Neuronal stem cell (in vitro differentiated cells): ENCODE measurements around the gene THEMIS.

ENCODE experiments used
- DNase-seq: peaks from one replicate; pipeline ENCODE4 v3.0.0-alpha.2; 2013; ENCODE audit warnings: low spot score
- H2AFZ ChIP-seq: one replicate; pipeline ENCODE4 v1.6.1; 2013; ENCODE audit warnings: mild to moderate bottlenecking, low read length, inconsistent platforms
- H2AK5ac ChIP-seq: 2 replicates; pipeline ENCODE4 v1.6.1; 2013; ENCODE audit warnings: low read depth, mild to moderate bottlenecking, inconsistent platforms, low read length, moderate library complexity, mixed read lengths
- H2BK120ac ChIP-seq: 2 replicates; pipeline ENCODE4 v1.6.1; 2013; ENCODE audit warnings: low read depth, mild to moderate bottlenecking, inconsistent platforms, low read length, moderate library complexity, mixed read lengths
- H2BK12ac ChIP-seq: one replicate; pipeline ENCODE4 v1.6.1; 2013; ENCODE audit warnings: low read length, inconsistent platforms
- H2BK15ac ChIP-seq: 2 replicates; pipeline ENCODE4 v1.6.1; 2013; ENCODE audit warnings: mild to moderate bottlenecking, low read length, inconsistent platforms, mixed read lengths
- H2BK5ac ChIP-seq: one replicate; pipeline ENCODE4 v1.6.1; 2013; ENCODE audit warnings: inconsistent platforms, mild to moderate bottlenecking, low read length, moderate library complexity
- H3K14ac ChIP-seq: one replicate; pipeline ENCODE4 v1.6.1; 2013; ENCODE audit warnings: low read length, inconsistent platforms
- H3K18ac ChIP-seq: 2 replicates; pipeline ENCODE4 v1.6.1; 2013; ENCODE audit warnings: low read length, inconsistent platforms
- H3K23ac ChIP-seq: 2 replicates; pipeline ENCODE4 v1.6.1; 2013; ENCODE audit warnings: low read depth, mild to moderate bottlenecking, mixed read lengths, low read length, inconsistent platforms; ENCODE audit not compliant: poor library complexity
- H3K27ac ChIP-seq: replicated peaks from 3 replicates; pipeline ENCODE4 v1.5.1; 2013; ENCODE audit warnings: low read length, inconsistent platforms
- H3K27me3 ChIP-seq, 3 experiments: 2 replicates each; pipeline ENCODE4 v1.6.1; 2013; ENCODE audit warnings: low read length in 3 of 3, mild to moderate bottlenecking in 2 of 3, inconsistent platforms in 1 of 3, low read depth in 1 of 3, mixed read lengths in 1 of 3, moderate library complexity in 1 of 3; ENCODE audit not compliant: control insufficient read depth in 3 of 3, insufficient read depth in 3 of 3
- H3K36me3 ChIP-seq, 2 donors: replicated peaks in 1 of 2; 2 replicates each; pipeline ENCODE4 v1.6.1; 2013; ENCODE audit warnings: low read length in 2 of 2; ENCODE audit not compliant: control insufficient read depth in 2 of 2, insufficient read depth in 2 of 2
- H3K4ac ChIP-seq: 2 replicates; pipeline ENCODE4 v1.6.1; 2013; ENCODE audit warnings: inconsistent platforms, mild to moderate bottlenecking, low read length, moderate library complexity
- H3K4me1 ChIP-seq, 2 donors: 1 replicate in 1 of 2; 2 replicates in 1 of 2; pipeline ENCODE4 v1.6.1; 2013; ENCODE audit warnings: low read length in 2 of 2, low read depth in 1 of 2; ENCODE audit not compliant: control insufficient read depth in 2 of 2, insufficient read depth in 1 of 2
- H3K4me2 ChIP-seq: one replicate; pipeline ENCODE4 v1.6.1; 2013; ENCODE audit warnings: mild to moderate bottlenecking, low read length, inconsistent platforms; ENCODE audit not compliant: insufficient read depth, poor library complexity, severe bottlenecking
- H3K4me3 ChIP-seq, 2 donors: 2 replicates each; pipeline ENCODE4 v1.5.1; 2013; ENCODE audit warnings: low read length in 2 of 2, mild to moderate bottlenecking in 2 of 2, inconsistent platforms in 1 of 2, moderate library complexity in 1 of 2
- H3K79me1 ChIP-seq: one replicate; pipeline ENCODE4 v1.6.1; 2013; ENCODE audit warnings: low read depth, mild to moderate bottlenecking, inconsistent platforms, low read length, moderate library complexity
- H3K9ac ChIP-seq: one replicate; pipeline ENCODE4 v1.6.1; 2013; ENCODE audit warnings: mild to moderate bottlenecking, low read depth, low read length, inconsistent platforms; ENCODE audit not compliant: poor library complexity
- H3K9me3 ChIP-seq, 2 donors: replicated peaks in 1 of 2; 2 replicates each; pipeline versions ENCODE3 to v1.6.1; 2013; ENCODE audit warnings: low read length in 2 of 2, mild to moderate bottlenecking in 2 of 2, inconsistent platforms in 1 of 2, low read depth in 1 of 2, mixed read lengths in 1 of 2, moderate library complexity in 1 of 2; ENCODE audit not compliant: control insufficient read depth in 2 of 2, insufficient read depth in 1 of 2
- H4K8ac ChIP-seq: one replicate; pipeline ENCODE4 v1.6.1; 2013; ENCODE audit warnings: low read depth, mild to moderate bottlenecking, inconsistent platforms, low read length, moderate library complexity
- H4K91ac ChIP-seq: one replicate; pipeline ENCODE4 v1.6.1; 2013; ENCODE audit warnings: low read length, low read depth, mild to moderate bottlenecking, inconsistent platforms; ENCODE audit not compliant: poor library complexity
- WGBS, 2 donors: extraction: QIAGEN DNeasy Blood & Tissue Kit; methylation state at CpG; one replicate each; pipeline ENCODE4 v1.1.7; 2013; ENCODE audit warnings: missing lambda C conversion rate in 2 of 2, mixed read lengths in 1 of 2; ENCODE audit not compliant: insufficient read length in 2 of 2, insufficient replicate concordance in 1 of 2; ENCODE audit errors: extremely low coverage in 2 of 2; 5-methylcytosine and 5-hydroxymethylcytosine counted together

THEMIS gene

DNA sequence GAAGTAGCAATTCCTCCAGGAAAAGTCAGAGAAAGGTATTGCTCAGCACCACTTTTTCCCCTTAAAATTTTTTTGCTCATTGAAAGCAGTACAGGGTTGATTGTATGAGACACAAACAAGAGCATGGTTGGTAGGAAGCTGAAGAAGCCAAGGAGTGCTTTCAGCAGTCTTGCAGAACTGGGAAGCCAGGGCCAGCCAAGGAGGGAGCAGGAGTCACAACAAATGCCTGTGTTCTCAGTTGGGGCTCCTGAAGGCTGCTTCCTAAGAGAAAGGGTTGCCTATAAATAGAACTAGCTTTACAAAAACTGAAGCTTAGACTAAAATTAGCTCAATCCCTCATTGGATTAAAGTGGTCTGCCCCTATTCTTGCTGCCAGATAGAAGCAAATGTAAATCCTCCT lies 3.3 kb upstream of the THEMIS start:
- no peak overlapping the region for H4K8ac ChIP-seq
- H3K4me1 ChIP-seq: peaks cover 0 to 5% of the 10 kb centered on the region in 2 donors
- H3K27me3 ChIP-seq: no peaks in the 10 kb centered on the region
- no peaks in the 10 kb centered on the region for H3K36me3 ChIP-seq
- H3K14ac ChIP-seq: no peak overlapping the region
- H3K23ac ChIP-seq: no peak overlapping the region
- no peak overlapping the region for H3K4me3 ChIP-seq
- H3K4ac ChIP-seq: no peak overlapping the region
- no peak overlapping the region for H2BK120ac ChIP-seq
- no peak overlapping the region for H3K18ac ChIP-seq
- no peaks in the 10 kb centered on the region for H3K79me1 ChIP-seq
- no peak overlapping the region for H3K9ac ChIP-seq
- H2AFZ ChIP-seq: peak overlapping the region; percentile 32
- H3K9me3 ChIP-seq: no peaks in the 10 kb centered on the region
- no peak for DNase-seq
- no peak overlapping the region for H2BK5ac ChIP-seq
- no peak overlapping the region for H2AK5ac ChIP-seq
- H4K91ac ChIP-seq: no peak overlapping the region
- H3K4me2 ChIP-seq: no peak overlapping the region
- no peak overlapping the region for H2BK15ac ChIP-seq
- no peak overlapping the region for H3K27ac ChIP-seq
- H2BK12ac ChIP-seq: no peak overlapping the region

DNA sequence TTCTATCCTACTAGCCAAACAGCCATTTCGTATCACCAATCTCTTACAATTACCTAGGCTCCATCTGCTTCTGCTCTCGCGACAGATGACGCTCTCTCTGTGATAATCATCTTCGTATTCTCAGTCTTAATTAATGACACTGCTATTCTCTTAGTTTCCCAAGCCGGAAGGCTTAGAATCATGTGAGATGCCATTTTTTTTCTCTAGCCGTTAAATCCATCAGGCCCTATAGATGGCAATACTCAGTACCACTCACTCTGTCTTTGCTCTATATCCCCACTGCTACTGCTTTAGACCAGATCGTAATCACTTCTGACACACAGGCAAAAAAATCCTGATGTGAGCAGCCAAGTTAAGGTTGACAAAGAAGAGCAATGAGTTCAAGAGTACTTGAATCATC lies 2.1 kb upstream of the THEMIS start:
- Histone ChIP-seq H2AK5ac (no peak overlapping the region), H3K18ac (no peak overlapping the region), H3K4me2 (no peak overlapping the region), H3K36me3 (no peaks in the 10 kb centered on the region), H3K79me1 (no peaks in the 10 kb centered on the region), H3K9me3 (no peaks in the 10 kb centered on the region), H2AFZ (no peak overlapping the region), H3K23ac (no peak overlapping the region), H4K8ac (no peak overlapping the region), H2BK120ac (no peak overlapping the region), H4K91ac (no peak overlapping the region), H3K9ac (no peak overlapping the region), H3K27ac (no peak overlapping the region), H2BK15ac (no peak overlapping the region), H2BK12ac (no peak overlapping the region), H3K4me3 (no peak overlapping the region), H3K27me3 (no peaks in the 10 kb centered on the region), H2BK5ac (no peak overlapping the region), H3K4me1 (peaks cover 0 to 5% of the 10 kb centered on the region in 2 donors), H3K14ac (no peak overlapping the region), H3K4ac (no peak overlapping the region)
- DNase-seq: no peak
- no CpG with 5 or more reads among the region's 8 CpGs for WGBS, 2 donors

DNA sequence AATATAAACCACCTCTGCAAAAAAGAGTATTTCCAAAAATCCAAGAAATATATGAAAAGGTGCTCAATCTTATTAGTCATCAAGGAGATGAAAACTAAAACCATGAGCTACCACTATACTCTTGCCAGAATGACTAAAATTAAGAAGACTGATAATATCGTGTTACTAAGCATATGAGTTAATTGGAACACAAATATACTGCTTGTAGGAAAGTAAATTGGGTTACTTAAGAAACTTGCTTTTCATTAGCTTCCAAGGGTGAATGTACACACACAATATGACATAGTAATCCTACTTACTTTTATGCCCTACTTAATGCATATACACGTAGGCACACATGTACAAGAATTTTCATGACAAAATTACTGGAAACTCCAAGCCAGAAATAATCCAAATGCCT lies 3.4 kb downstream of the THEMIS start:
- no peak overlapping the region for H4K91ac ChIP-seq
- no CpG with 5 or more reads among the region's 2 CpGs for WGBS, 2 donors
- H4K8ac ChIP-seq: no peak overlapping the region
- H2BK12ac ChIP-seq: no peak overlapping the region
- H3K4ac ChIP-seq: no peak overlapping the region
- no peak overlapping the region for H3K4me2 ChIP-seq
- no peak for DNase-seq
- H2AK5ac ChIP-seq: no peak overlapping the region
- H3K18ac ChIP-seq: no peak overlapping the region
- H2AFZ ChIP-seq: no peak overlapping the region
- H3K4me1 ChIP-seq: peaks cover 0 to 9% of the 10 kb centered on the region in 2 donors
- H3K27ac ChIP-seq: no peak overlapping the region
- H3K14ac ChIP-seq: no peak overlapping the region
- H2BK5ac ChIP-seq: no peak overlapping the region
- no peaks in the 10 kb centered on the region for H3K9me3 ChIP-seq
- no peak overlapping the region for H2BK15ac ChIP-seq
- no peaks in the 10 kb centered on the region for H3K27me3 ChIP-seq
- H2BK120ac ChIP-seq: no peak overlapping the region
- no peaks in the 10 kb centered on the region for H3K36me3 ChIP-seq
- H3K23ac ChIP-seq: no peak overlapping the region
- no peaks in the 10 kb centered on the region for H3K79me1 ChIP-seq
- H3K9ac ChIP-seq: no peak overlapping the region
- no peak overlapping the region for H3K4me3 ChIP-seq

- H3K4me3 ChIP-seq: no peak overlapping the region
- no peaks in the 10 kb centered on the region for H3K27me3 ChIP-seq
- no CpG with 5 or more reads among the region's 1 CpG for WGBS, 2 donors
These were observed 6.8 kb downstream of the THEMIS start for GRCh38 chr6:127894051-127894450.

More at GRCh38 chr6:127894051-127894450, 6.8 kb downstream of the THEMIS start:
- Histone ChIP-seq H3K4ac (no peak overlapping the region), H3K4me1 (peaks cover 0 to 3% of the 10 kb centered on the region in 2 donors), H2AK5ac (no peak overlapping the region), H3K18ac (no peak overlapping the region), H3K23ac (no peak overlapping the region), H3K4me2 (no peak overlapping the region), H3K14ac (no peak overlapping the region), H2BK120ac (no peak overlapping the region), H2AFZ (peak overlapping the region; percentile 53), H3K9me3 (no peaks in the 10 kb centered on the region), H3K27ac (no peak overlapping the region), H2BK12ac (no peak overlapping the region), H3K9ac (no peak overlapping the region), H2BK5ac (no peak overlapping the region), H3K79me1 (no peaks in the 10 kb centered on the region), H4K91ac (no peak overlapping the region), H2BK15ac (no peak overlapping the region), H3K36me3 (no peaks in the 10 kb centered on the region), H4K8ac (no peak overlapping the region)
- no peak for DNase-seq
